ENCODE results near the gene BRSK1. TPM values are rescaled to one million over a fixed set of nuclear protein-coding genes. Genes with fewer than 3 reads are reported as not detected.

BRSK1 gene
- polyA plus RNA-seq, 1 donor, result 9.7 TPM

- Histone ChIP-seq H3K27me3 (ENCODE audit: control insufficient read depth, insufficient read depth, low read length) (no peaks in the 10 kb centered on the region), H3K4me3 (ENCODE audit: low read length) (no peak overlapping the region), H3K4me1 (ENCODE audit: control insufficient read depth, insufficient read depth, low read length) (peaks cover 18% of the 10 kb centered on the region), H3K36me3 (ENCODE audit: control insufficient read depth, insufficient read depth, low read length) (peaks cover 39% of the 10 kb centered on the region), H3K27ac (ENCODE audit: low read length) (no peak overlapping the region), H3K9me3 (ENCODE audit: control insufficient read depth, low read depth, low read length) (no peaks in the 10 kb centered on the region)
- DNase-seq, result no peak
- no CpG with 5 or more reads among the region's 15 CpGs for WGBS (ENCODE audit: insufficient coverage, low lambda C conversion rate)
These were observed 6.9 kb upstream of the BRSK1 start for GRCh38 chr19:55276720-55277430.

- H3K4me3 ChIP-seq (ENCODE audit: low read length), result no peak overlapping the region
- H3K27ac ChIP-seq (ENCODE audit: low read length), result no peak overlapping the region
- no peaks in the 10 kb centered on the region for H3K9me3 ChIP-seq (ENCODE audit: control insufficient read depth, low read depth, low read length)
- H3K4me1 ChIP-seq (ENCODE audit: control insufficient read depth, insufficient read depth, low read length), result peaks cover 18% of the 10 kb centered on the region
- no peak for DNase-seq
- peaks cover 34% of the 10 kb centered on the region for H3K36me3 ChIP-seq (ENCODE audit: control insufficient read depth, insufficient read depth, low read length)
- no CpG with 5 or more reads among the region's 17 CpGs for WGBS (ENCODE audit: insufficient coverage, low lambda C conversion rate)
- H3K27me3 ChIP-seq (ENCODE audit: control insufficient read depth, insufficient read depth, low read length), result no peaks in the 10 kb centered on the region
These were observed 6.3 kb upstream of the BRSK1 start for GRCh38 chr19:55277494-55277893.

- DNase-seq, result no peak
- Histone ChIP-seq H3K27ac (ENCODE audit: low read length) (no peak overlapping the region), H3K36me3 (ENCODE audit: control insufficient read depth, insufficient read depth, low read length) (peaks cover 31% of the 10 kb centered on the region), H3K27me3 (ENCODE audit: control insufficient read depth, insufficient read depth, low read length) (peaks cover 2% of the 10 kb centered on the region), H3K9me3 (ENCODE audit: control insufficient read depth, low read depth, low read length) (no peaks in the 10 kb centered on the region), H3K4me3 (ENCODE audit: low read length) (peak overlapping the region; percentile 80), H3K4me1 (ENCODE audit: control insufficient read depth, insufficient read depth, low read length) (peaks cover 18% of the 10 kb centered on the region)
- 100% methylated on average over 1 of the region's 13 CpGs for WGBS (ENCODE audit: insufficient coverage, low lambda C conversion rate)
These were observed 5.2 kb upstream of the BRSK1 start for GRCh38 chr19:55278391-55279135.

GRCh38 chr19:55279340-55279739, 4.5 kb upstream of the BRSK1 start:
- WGBS (ENCODE audit: insufficient coverage, low lambda C conversion rate), result no CpG with 5 or more reads among the region's 23 CpGs
- peak overlapping the region; percentile 80 for H3K4me3 ChIP-seq (ENCODE audit: low read length)
- DNase-seq, result no peak
- H3K27ac ChIP-seq (ENCODE audit: low read length), result peak overlapping the region; percentile 52
- peaks cover 24% of the 10 kb centered on the region for H3K36me3 ChIP-seq (ENCODE audit: control insufficient read depth, insufficient read depth, low read length)
- H3K4me1 ChIP-seq (ENCODE audit: control insufficient read depth, insufficient read depth, low read length), result peaks cover 18% of the 10 kb centered on the region
- no peaks in the 10 kb centered on the region for H3K9me3 ChIP-seq (ENCODE audit: control insufficient read depth, low read depth, low read length)
- H3K27me3 ChIP-seq (ENCODE audit: control insufficient read depth, insufficient read depth, low read length), result peaks cover 3% of the 10 kb centered on the region

GRCh38 chr19:55279770-55280643, 3.8 kb upstream of the BRSK1 start, which contains the start of gene HSPBP1:
Gene HSPBP1 (minus strand): TSS chr19:55280110. CDS start chr19:55279608, 502 bp downstream.
- no peaks in the 10 kb centered on the region for H3K9me3 ChIP-seq (ENCODE audit: control insufficient read depth, low read depth, low read length)
- peak within 1 kb of the TSS; percentile 80 for H3K4me3 ChIP-seq (ENCODE audit: low read length)
- H3K4me1 ChIP-seq (ENCODE audit: control insufficient read depth, insufficient read depth, low read length), result peaks cover 18% of the 10 kb centered on the region
- H3K27me3 ChIP-seq (ENCODE audit: control insufficient read depth, insufficient read depth, low read length), result peaks cover 3% of the 10 kb centered on the region
- no CpG with 5 or more reads among the region's 52 CpGs for WGBS (ENCODE audit: insufficient coverage, low lambda C conversion rate)
- peaks cover 19% of the 10 kb centered on the region for H3K36me3 ChIP-seq (ENCODE audit: control insufficient read depth, insufficient read depth, low read length)
- DNase-seq, result peak; percentile 96 to 98
- peak within 1 kb of the TSS; percentile 52 for H3K27ac ChIP-seq (ENCODE audit: low read length)

GRCh38 chr19:55284405-55285058, 735 bp downstream of the BRSK1 start:
- H3K27ac ChIP-seq (ENCODE audit: low read length), result no peak overlapping the region
- no peaks in the 10 kb centered on the region for H3K9me3 ChIP-seq (ENCODE audit: control insufficient read depth, low read depth, low read length)
- peak overlapping the region; percentile 6 for H3K4me3 ChIP-seq (ENCODE audit: low read length)
- no CpG with 5 or more reads among the region's 16 CpGs for WGBS (ENCODE audit: insufficient coverage, low lambda C conversion rate)
- H3K4me1 ChIP-seq (ENCODE audit: control insufficient read depth, insufficient read depth, low read length), result peaks cover 12% of the 10 kb centered on the region
- peaks cover 3% of the 10 kb centered on the region for H3K27me3 ChIP-seq (ENCODE audit: control insufficient read depth, insufficient read depth, low read length)
- no peak for DNase-seq
- H3K36me3 ChIP-seq (ENCODE audit: control insufficient read depth, insufficient read depth, low read length), result no peaks in the 10 kb centered on the region

GRCh38 chr19:55285229-55285890, 1.6 kb downstream of the BRSK1 start:
- WGBS (ENCODE audit: insufficient coverage, low lambda C conversion rate), result no CpG with 5 or more reads among the region's 18 CpGs
- no peak for DNase-seq
- H3K36me3 ChIP-seq (ENCODE audit: control insufficient read depth, insufficient read depth, low read length), result no peaks in the 10 kb centered on the region
- H3K4me3 ChIP-seq (ENCODE audit: low read length), result no peak overlapping the region
- H3K9me3 ChIP-seq (ENCODE audit: control insufficient read depth, low read depth, low read length), result no peaks in the 10 kb centered on the region
- no peak overlapping the region for H3K27ac ChIP-seq (ENCODE audit: low read length)
- peaks cover 3% of the 10 kb centered on the region for H3K27me3 ChIP-seq (ENCODE audit: control insufficient read depth, insufficient read depth, low read length)
- peaks cover 11% of the 10 kb centered on the region for H3K4me1 ChIP-seq (ENCODE audit: control insufficient read depth, insufficient read depth, low read length)

- Histone ChIP-seq H3K4me1 (ENCODE audit: control insufficient read depth, insufficient read depth, low read length) (no peaks in the 10 kb centered on the region), H3K9me3 (ENCODE audit: control insufficient read depth, low read depth, low read length) (no peaks in the 10 kb centered on the region), H3K27ac (ENCODE audit: low read length) (no peak overlapping the region), H3K4me3 (ENCODE audit: low read length) (no peak overlapping the region), H3K36me3 (ENCODE audit: control insufficient read depth, insufficient read depth, low read length) (no peaks in the 10 kb centered on the region), H3K27me3 (ENCODE audit: control insufficient read depth, insufficient read depth, low read length) (peaks cover 3% of the 10 kb centered on the region)
- DNase-seq, result no peak
- WGBS (ENCODE audit: insufficient coverage, low lambda C conversion rate), result no CpG with 5 or more reads among the region's 21 CpGs
These were observed 3.7 kb downstream of the BRSK1 start for GRCh38 chr19:55287361-55288079.

- Histone ChIP-seq H3K9me3 (ENCODE audit: control insufficient read depth, low read depth, low read length) (no peaks in the 10 kb centered on the region), H3K4me1 (ENCODE audit: control insufficient read depth, insufficient read depth, low read length) (no peaks in the 10 kb centered on the region), H3K27me3 (ENCODE audit: control insufficient read depth, insufficient read depth, low read length) (no peaks in the 10 kb centered on the region), H3K4me3 (ENCODE audit: low read length) (no peak overlapping the region), H3K27ac (ENCODE audit: low read length) (no peak overlapping the region), H3K36me3 (ENCODE audit: control insufficient read depth, insufficient read depth, low read length) (no peaks in the 10 kb centered on the region)
- DNase-seq, result no peak
- WGBS (ENCODE audit: insufficient coverage, low lambda C conversion rate), result no CpG with 5 or more reads among the region's 9 CpGs
These were observed 5.5 kb downstream of the BRSK1 start for GRCh38 chr19:55289117-55289796.
